ENCODE results near the gene NOP10. TPM values are rescaled to one million over a fixed set of nuclear protein-coding genes. Genes with fewer than 3 reads are reported as not detected.

NOP10 gene
- total RNA-seq, 1 experiment from 2014 or later = 208 TPM

DNA sequence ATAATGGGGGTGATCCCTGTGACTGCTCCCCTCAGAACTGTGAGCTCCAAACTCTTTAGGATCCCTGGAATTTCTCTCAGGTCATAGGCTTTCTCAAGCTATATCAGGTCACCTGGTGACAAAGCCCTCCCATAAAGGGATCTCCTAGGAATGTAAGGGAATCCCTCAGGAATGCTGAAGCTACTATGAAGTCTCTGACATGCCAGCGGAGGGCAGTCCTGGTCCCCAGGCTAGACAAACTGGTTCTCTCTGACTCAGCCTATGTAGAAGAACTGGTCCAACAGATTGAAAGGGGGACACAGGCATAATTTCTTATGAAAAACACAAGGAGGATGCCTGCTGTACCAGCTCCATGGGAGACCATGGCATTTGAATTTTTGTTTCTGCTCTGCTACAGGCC is 17.4 kb upstream of the NOP10 start:
- Histone ChIP-seq H3K36me3 (ENCODE audit: insufficient read depth, low read length, poor library complexity, severe bottlenecking) (peaks cover 6% of the 10 kb centered on the region), H3K4me1 (ENCODE audit: insufficient read depth, low read length, poor library complexity, severe bottlenecking) (no peaks in the 10 kb centered on the region), H3K9me3 (ENCODE audit: low read depth, low read length, poor library complexity, severe bottlenecking) (no peaks in the 10 kb centered on the region), H3K27me3 (replicated peaks; ENCODE audit: insufficient read depth, low read depth, low read length, poor library complexity) (no peaks in the 10 kb centered on the region), H3K27ac (ENCODE audit: low read depth, low read length, poor library complexity, severe bottlenecking) (no peak overlapping the region), H3K4me3 (ENCODE audit: low read depth, low read length, poor library complexity, severe bottlenecking) (no peak overlapping the region)
- TF ChIP-seq, protein P1, sequence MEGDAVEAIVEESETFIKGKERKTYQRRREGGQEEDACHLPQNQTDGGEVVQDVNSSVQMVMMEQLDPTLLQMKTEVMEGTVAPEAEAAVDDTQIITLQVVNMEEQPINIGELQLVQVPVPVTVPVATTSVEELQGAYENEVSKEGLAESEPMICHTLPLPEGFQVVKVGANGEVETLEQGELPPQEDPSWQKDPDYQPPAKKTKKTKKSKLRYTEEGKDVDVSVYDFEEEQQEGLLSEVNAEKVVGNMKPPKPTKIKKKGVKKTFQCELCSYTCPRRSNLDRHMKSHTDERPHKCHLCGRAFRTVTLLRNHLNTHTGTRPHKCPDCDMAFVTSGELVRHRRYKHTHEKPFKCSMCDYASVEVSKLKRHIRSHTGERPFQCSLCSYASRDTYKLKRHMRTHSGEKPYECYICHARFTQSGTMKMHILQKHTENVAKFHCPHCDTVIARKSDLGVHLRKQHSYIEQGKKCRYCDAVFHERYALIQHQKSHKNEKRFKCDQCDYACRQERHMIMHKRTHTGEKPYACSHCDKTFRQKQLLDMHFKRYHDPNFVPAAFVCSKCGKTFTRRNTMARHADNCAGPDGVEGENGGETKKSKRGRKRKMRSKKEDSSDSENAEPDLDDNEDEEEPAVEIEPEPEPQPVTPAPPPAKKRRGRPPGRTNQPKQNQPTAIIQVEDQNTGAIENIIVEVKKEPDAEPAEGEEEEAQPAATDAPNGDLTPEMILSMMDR (conservative IDR thresholded peaks at IDR 0.05; ENCODE audit: low read depth, low read length) = no peak
- intact Hi-C loops (cut with micrococcal nuclease; ENCODE audit: unreplicated experiment) = loop anchor here (10.0 kb wide), 2 partner anchors 115 to 255 kb away; partner anchors contain the start of genes EMC7 and PGBD4
- BruUV-seq (replicated peaks) = no TSS peak
- ChIA-PET POLR2A (ENCODE audit: low non-redundant PET) (no interaction called here), CTCF (no interaction called here)
- no peak for DNase-seq (ENCODE audit: low spot score)

DNA sequence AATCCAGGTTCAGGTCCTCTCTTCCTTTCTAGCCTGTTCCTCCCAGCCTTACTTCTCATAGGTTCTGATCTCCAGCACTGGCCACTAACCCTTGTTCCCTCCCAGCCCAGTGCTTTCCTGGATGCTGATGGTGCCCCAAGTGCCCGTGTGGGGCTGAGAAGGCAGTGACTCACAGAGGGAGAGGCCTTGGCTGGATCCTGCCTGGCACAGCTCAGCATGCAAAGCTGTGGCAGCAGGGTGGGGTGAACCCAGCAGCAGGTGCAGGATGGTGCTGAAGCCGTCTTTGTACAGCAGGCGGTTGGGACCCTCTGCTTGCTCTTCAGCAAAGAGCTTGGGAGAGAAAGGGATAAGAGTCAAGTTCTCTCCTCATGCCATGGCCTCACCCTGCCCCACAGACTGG is 16.5 kb upstream of the NOP10 start:
- DNase-seq (ENCODE audit: low spot score) = no peak
- Histone ChIP-seq H3K4me3 (ENCODE audit: low read depth, low read length, poor library complexity, severe bottlenecking) (no peak overlapping the region), H3K36me3 (ENCODE audit: insufficient read depth, low read length, poor library complexity, severe bottlenecking) (peaks cover 6% of the 10 kb centered on the region), H3K27me3 (replicated peaks; ENCODE audit: insufficient read depth, low read depth, low read length, poor library complexity) (no peaks in the 10 kb centered on the region), H3K27ac (ENCODE audit: low read depth, low read length, poor library complexity, severe bottlenecking) (no peak overlapping the region), H3K4me1 (ENCODE audit: insufficient read depth, low read length, poor library complexity, severe bottlenecking) (no peaks in the 10 kb centered on the region), H3K9me3 (ENCODE audit: low read depth, low read length, poor library complexity, severe bottlenecking) (no peaks in the 10 kb centered on the region)
- no TSS peak for BruUV-seq (replicated peaks)
- intact Hi-C loops (cut with micrococcal nuclease; ENCODE audit: unreplicated experiment) = no loop called here
- POLR2A ChIA-PET (ENCODE audit: low non-redundant PET) = no interaction called here
- no peak for TF ChIP-seq EZH2 (IDR thresholded peaks at IDR 0.05; ENCODE audit: borderline replicate concordance, low read depth, low read length, poor library complexity, severe bottlenecking)
- TF ChIP-seq, protein P1 (conservative IDR thresholded peaks at IDR 0.05; ENCODE audit: low read depth, low read length) = no peak
- CTCF ChIA-PET = no interaction called here

DNA sequence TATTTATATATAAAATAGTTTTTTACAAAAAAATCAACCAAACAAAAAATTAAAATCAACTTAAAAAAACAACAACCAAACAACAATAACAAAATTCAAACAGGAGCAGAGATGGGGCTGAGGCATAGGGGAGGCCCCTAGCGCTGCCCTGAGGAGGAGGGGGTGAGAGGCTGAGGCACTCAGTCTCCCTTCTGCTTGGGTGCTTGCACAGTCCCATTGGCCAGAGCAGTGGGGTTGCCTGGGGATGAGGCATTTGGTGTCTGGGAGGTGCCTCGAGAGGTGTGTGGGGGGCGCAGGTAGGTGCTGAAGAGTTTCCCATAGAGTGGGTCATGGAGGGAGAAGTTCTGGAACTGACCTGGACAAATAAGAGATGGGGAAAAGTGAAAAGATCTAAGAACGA is 16.0 kb upstream of the NOP10 start:
- intact Hi-C loops (cut with micrococcal nuclease; ENCODE audit: unreplicated experiment) = no loop called here
- Histone ChIP-seq H3K4me1 (ENCODE audit: insufficient read depth, low read length, poor library complexity, severe bottlenecking) (no peaks in the 10 kb centered on the region), H3K9me3 (ENCODE audit: low read depth, low read length, poor library complexity, severe bottlenecking) (no peaks in the 10 kb centered on the region), H3K36me3 (ENCODE audit: insufficient read depth, low read length, poor library complexity, severe bottlenecking) (peaks cover 6% of the 10 kb centered on the region), H3K27ac (ENCODE audit: low read depth, low read length, poor library complexity, severe bottlenecking) (no peak overlapping the region), H3K4me3 (ENCODE audit: low read depth, low read length, poor library complexity, severe bottlenecking) (no peak overlapping the region), H3K27me3 (replicated peaks; ENCODE audit: insufficient read depth, low read depth, low read length, poor library complexity) (no peaks in the 10 kb centered on the region)
- BruUV-seq (replicated peaks) = no TSS peak
- TF ChIP-seq, protein P1 (conservative IDR thresholded peaks at IDR 0.05; ENCODE audit: low read depth, low read length) = no peak
- no peak for TF ChIP-seq EZH2 (IDR thresholded peaks at IDR 0.05; ENCODE audit: borderline replicate concordance, low read depth, low read length, poor library complexity, severe bottlenecking)
- CTCF ChIA-PET = no interaction called here
- POLR2A ChIA-PET (ENCODE audit: low non-redundant PET) = no interaction called here
- no peak for DNase-seq (ENCODE audit: low spot score)

All from A673 (cell line).